ENCODE results near the gene RNF5. TPM values are rescaled to one million over a fixed set of nuclear protein-coding genes. Genes with fewer than 3 reads are reported as not detected.

RNF5 gene
- total and polyA plus RNA-seq, 2 experiments from 2014 or later, result 133 to 169 TPM

GRCh38 chr6:32153564-32154513 lies 24.4 kb upstream of the RNF5 start, which contains the start of gene PPT2:
Gene PPT2 (plus strand): TSS chr6:32154141. CDS start chr6:32154595, 454 bp downstream.
- TF ChIP-seq EZH2 (IDR thresholded peaks at IDR 0.05; ENCODE audit: borderline replicate concordance) (no peak), CTCF (IDR thresholded peaks at IDR 0.05; ENCODE audit: poor library complexity) (peak; percentile 28), EZH2phosphoT487 (IDR thresholded peaks at IDR 0.05; ENCODE audit: low read depth, severe bottlenecking, unreplicated experiment) (no peak)
- H3K79me2 ChIP-seq, result peaks cover 28% of the 10 kb centered on the region
- WGBS (ENCODE audit: low lambda C conversion rate, missing lambda C conversion rate), result 1% methylated on average over 43 of the region's 52 CpGs
- peak within 1 kb of the TSS; percentile 87 for H3K4me2 ChIP-seq
- H3K4me1 ChIP-seq (ENCODE audit: insufficient read depth), result peaks cover 22% of the 10 kb centered on the region
- peak; percentile 94 for DNase-seq (ENCODE audit: low spot score)
- H2AFZ ChIP-seq, result peak within 1 kb of the TSS; percentile 61
- no peaks in the 10 kb centered on the region for H3K9me2 ChIP-seq (replicated peaks; ENCODE audit: insufficient read depth)
- H3K27me3 ChIP-seq, result peaks cover 17% of the 10 kb centered on the region
- H3K27ac ChIP-seq, result peak within 1 kb of the TSS; percentile 96
- peak within 1 kb of the TSS; percentile 72 for H3K4me3 ChIP-seq
- H4K20me1 ChIP-seq (ENCODE audit: insufficient read depth, poor library complexity, severe bottlenecking), result no peaks in the 10 kb centered on the region
- H3K9me3 ChIP-seq (ENCODE audit: low read depth), result no peaks in the 10 kb centered on the region
- peaks cover 6% of the 10 kb centered on the region for H3K36me3 ChIP-seq (replicated peaks; ENCODE audit: insufficient read depth, low read depth)

GRCh38 chr6:32154514-32155161 lies 23.6 kb upstream of the RNF5 start:
- Histone ChIP-seq H3K9me2 (replicated peaks; ENCODE audit: insufficient read depth) (no peaks in the 10 kb centered on the region), H3K27me3 (peaks cover 9% of the 10 kb centered on the region), H3K79me2 (peaks cover 28% of the 10 kb centered on the region), H3K4me1 (ENCODE audit: insufficient read depth) (peaks cover 22% of the 10 kb centered on the region), H2AFZ (peak overlapping the region; percentile 61), H3K4me2 (peak overlapping the region; percentile 87), H3K36me3 (replicated peaks; ENCODE audit: insufficient read depth, low read depth) (peaks cover 6% of the 10 kb centered on the region), H4K20me1 (ENCODE audit: insufficient read depth, poor library complexity, severe bottlenecking) (no peaks in the 10 kb centered on the region), H3K4me3 (peak overlapping the region; percentile 72), H3K27ac (peak overlapping the region; percentile 96), H3K9me3 (ENCODE audit: low read depth) (no peaks in the 10 kb centered on the region)
- WGBS (ENCODE audit: low lambda C conversion rate, missing lambda C conversion rate), result 14% methylated on average over 34 of the region's 34 CpGs
- TF ChIP-seq CTCF (IDR thresholded peaks at IDR 0.05; ENCODE audit: poor library complexity) (peak; percentile 69), EZH2 (IDR thresholded peaks at IDR 0.05; ENCODE audit: borderline replicate concordance) (no peak), EZH2phosphoT487 (IDR thresholded peaks at IDR 0.05; ENCODE audit: low read depth, severe bottlenecking, unreplicated experiment) (no peak)
- peak; percentile 90 for DNase-seq (ENCODE audit: low spot score)

GRCh38 chr6:32156891-32157290 lies 21.3 kb upstream of the RNF5 start:
- Histone ChIP-seq H3K4me2 (no peak overlapping the region), H3K27ac (no peak overlapping the region), H3K4me3 (no peak overlapping the region), H3K27me3 (no peaks in the 10 kb centered on the region), H3K4me1 (ENCODE audit: insufficient read depth) (peaks cover 21% of the 10 kb centered on the region), H3K9me3 (ENCODE audit: low read depth) (no peaks in the 10 kb centered on the region), H3K36me3 (replicated peaks; ENCODE audit: insufficient read depth, low read depth) (peaks cover 6% of the 10 kb centered on the region), H3K79me2 (peaks cover 28% of the 10 kb centered on the region), H3K9me2 (replicated peaks; ENCODE audit: insufficient read depth) (no peaks in the 10 kb centered on the region), H4K20me1 (ENCODE audit: insufficient read depth, poor library complexity, severe bottlenecking) (no peaks in the 10 kb centered on the region), H2AFZ (no peak overlapping the region)
- TF ChIP-seq EZH2 (IDR thresholded peaks at IDR 0.05; ENCODE audit: borderline replicate concordance) (no peak), EZH2phosphoT487 (IDR thresholded peaks at IDR 0.05; ENCODE audit: low read depth, severe bottlenecking, unreplicated experiment) (no peak), CTCF (IDR thresholded peaks at IDR 0.05; ENCODE audit: poor library complexity) (no peak)
- WGBS (ENCODE audit: low lambda C conversion rate, missing lambda C conversion rate), result 97% methylated on average over 9 of the region's 9 CpGs
- DNase-seq (ENCODE audit: low spot score), result no peak

Data from hepatocyte (in vitro differentiated cells).